HG02840 (cell line): Measurements from ENCODE around the gene EPS8.

Source experiments
- ATAC-seq: cut with Tn5 transposase; IDR thresholded peaks from one replicate; pipeline ENCODE4 v1.9.1; 2021; ENCODE audit warnings: mild to moderate bottlenecking, moderate library complexity, moderate number of reproducible peaks; ENCODE audit not compliant: unreplicated experiment, low FRiP score

Gene EPS8

DNA sequence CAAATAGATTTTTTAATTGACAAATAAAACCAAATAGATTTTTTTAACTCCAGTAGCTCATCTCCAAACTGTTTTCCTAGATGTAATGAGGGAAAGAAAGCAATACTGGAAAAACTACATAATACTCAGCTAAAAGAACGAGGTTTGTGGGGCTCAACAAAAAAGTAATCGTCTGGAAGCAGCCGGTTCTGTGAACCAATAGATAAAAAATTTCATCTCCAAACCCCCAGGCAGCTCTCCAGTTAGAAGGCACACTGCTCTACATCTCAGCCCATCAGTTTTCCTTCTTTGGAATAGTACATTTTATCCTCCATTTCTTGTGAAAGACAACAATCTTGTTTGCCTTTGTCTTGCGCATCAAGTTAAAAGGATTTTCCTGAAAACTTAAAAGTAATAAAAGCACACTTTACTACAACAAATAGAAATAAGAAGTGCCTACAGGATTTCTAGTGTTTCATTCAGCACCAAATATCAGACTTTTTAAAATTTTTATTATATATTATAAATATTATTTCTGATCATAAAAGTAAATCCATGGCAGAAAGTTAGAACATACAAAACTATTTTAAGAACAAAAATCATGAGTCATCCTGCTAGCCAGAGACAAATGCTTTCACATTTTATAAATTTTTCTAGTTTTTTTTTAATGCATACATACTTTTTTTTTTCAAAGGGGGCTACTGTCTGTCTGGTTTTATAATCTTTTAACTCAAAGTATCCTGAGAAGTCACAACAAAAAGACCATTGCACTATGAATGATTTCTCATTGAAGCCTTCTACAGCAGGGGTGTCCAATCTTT, 67.7 kb downstream of the EPS8 start:
- no peak for ATAC-seq

DNA sequence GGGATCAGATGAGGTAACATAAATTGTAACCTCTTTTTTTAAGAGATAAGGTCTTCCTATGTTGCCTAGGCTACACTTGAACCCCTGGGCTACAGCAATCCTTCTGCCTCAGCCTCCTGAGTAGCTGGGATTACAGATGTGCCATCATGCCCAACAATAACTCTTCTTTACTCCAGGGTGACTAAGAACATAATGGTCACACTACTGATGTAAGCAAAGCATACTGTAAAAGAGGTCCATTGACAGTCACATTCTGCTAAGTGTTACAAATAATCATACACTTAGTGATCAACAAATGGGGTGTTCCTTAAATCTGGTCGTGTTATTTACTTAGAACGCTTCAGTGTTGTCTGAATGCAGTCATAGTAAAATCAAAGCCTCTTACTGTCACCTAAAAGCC, 68.9 kb downstream of the EPS8 start:
- ATAC-seq = no peak

DNA sequence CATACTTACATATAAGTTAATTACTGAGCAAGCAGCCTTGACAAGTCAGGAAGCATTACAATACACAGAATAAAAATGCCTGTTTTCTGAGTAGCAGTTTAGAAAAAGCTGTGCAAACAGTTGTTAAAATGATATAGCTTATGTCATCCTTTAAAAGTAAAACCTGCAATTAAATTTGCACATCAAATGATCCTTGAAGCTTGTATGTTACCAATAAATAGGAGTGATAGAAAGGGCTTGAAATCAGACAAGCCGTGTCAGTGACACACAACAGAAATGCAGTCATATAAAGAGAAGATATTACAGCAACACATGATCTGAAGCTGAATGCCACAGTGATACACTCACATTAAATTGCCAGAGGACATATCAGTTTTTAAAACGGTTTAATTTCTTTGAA, 70.0 kb downstream of the EPS8 start:
- no peak for ATAC-seq

DNA sequence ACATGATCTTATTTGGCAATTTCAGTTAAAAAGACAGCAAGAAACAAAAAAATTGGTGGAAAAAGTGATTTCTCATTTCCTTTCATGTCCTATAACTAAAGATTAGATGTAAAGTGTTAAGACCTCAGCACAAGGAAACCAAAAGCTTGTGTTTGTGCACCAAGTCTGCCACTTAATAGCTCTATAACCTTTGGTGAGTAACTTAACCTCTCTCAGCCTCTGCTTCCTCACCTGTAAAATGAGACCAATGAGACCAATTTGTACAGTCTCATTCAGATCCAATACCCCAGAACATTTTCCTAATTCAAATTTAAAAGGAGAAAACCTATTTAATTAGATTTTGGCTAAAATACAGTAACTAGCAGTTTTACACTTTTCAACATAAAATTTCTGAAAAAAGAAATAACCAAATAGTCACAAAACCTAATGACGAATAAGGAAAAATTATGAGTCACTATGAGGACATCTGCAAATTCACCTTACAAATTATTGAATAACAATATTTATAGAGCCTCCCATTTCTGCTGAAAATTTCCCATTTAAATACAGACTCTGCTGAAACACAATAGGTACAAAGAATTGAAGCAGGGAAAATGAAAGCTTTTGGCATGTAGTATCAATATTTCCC, 71.1 kb downstream of the EPS8 start:
- no peak for ATAC-seq

DNA sequence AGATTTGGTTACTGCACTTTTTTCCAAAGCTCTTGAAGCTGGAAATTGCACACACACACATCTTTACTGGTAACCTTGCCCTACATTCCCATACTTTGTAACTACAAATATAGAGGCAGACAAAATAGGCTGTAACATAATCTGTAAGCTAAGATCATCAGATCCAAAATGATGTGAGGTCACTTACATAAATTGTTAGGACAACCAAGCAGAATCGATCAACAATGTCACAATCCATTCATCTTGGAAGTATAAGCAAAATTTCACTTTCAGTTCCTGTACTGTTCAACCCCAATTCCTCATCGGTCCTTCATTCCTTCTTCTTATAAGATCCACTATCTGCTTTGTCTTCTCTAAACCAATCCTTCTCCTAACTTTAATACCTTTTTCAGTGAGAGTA, 72.6 kb downstream of the EPS8 start:
- ATAC-seq = no peak

DNA sequence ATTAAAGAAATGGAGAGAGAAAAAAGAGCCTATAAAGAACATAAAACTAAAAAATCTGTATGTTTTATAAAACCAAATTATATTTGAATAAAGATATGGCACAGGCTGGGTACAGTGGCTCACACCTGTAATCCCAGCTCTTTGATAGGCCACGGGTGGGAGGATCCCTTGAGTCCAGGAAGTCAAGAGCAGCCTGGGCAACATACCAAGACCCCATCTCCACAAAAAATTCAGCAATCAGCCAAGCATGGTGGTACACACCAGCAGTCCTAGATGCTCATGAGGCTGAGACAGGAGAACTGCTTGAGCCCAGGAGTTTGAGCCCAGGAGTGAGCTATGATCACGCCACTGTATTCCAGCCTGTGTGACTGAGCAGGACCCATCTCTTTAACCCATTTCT, 74.9 kb downstream of the EPS8 start:
- ATAC-seq = no peak

DNA sequence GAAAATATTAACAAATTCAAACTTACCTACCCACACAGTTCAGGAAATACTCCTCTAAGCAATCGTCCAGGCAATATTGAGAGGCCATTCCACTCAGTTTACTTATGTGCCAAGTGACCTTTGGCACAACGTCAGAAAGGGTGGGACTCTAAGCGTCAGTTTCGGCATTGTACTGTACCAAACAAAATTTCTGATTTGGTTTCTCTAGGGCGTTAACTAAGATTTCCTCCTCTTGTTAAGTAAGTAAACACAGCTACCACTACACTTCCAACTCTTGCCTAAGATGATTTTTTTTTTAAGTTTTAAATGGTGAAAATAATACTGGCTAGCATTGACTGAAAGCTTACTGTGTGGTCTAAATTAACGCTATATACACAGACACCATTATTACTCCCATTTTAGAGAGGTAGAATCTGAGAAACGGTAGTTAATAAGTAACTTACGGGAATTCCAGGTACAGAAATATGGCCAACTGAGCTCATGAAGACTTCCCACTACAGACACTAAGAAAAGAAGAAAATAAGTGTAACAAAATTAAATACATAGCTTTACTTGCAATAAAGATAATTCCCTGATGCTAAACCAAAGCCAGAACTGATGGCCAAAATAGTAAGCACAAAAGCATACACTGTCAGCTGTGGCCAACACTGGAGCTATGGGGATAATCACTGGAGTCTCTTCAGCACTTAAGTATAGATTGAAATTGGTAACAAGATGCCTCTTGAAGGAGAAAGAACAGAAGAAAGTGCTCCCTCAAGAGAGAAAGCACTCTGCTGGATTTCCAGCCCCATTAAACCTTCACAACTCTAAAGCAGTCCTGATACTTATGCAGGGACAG, 76.1 kb downstream of the EPS8 start:
- ATAC-seq = no peak

DNA sequence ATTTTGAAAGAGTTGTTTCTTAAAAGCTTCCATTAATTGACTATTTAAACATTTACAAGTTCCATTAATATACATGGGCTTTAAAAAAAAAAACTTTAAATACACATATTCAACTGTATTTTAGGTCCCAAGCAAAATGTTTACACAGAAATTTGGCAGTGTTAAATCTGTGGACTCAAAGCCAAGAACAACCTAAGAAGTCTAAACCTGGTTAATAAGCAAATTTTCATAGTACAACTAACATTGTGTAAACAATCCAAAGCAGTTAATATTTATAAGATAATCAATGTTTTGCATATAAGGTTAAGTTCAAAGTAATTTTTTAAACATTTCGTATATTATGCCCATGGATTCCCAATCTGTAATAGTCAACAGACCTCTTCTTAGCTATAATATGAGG, 77.0 kb downstream of the EPS8 start:
- no peak for ATAC-seq

DNA sequence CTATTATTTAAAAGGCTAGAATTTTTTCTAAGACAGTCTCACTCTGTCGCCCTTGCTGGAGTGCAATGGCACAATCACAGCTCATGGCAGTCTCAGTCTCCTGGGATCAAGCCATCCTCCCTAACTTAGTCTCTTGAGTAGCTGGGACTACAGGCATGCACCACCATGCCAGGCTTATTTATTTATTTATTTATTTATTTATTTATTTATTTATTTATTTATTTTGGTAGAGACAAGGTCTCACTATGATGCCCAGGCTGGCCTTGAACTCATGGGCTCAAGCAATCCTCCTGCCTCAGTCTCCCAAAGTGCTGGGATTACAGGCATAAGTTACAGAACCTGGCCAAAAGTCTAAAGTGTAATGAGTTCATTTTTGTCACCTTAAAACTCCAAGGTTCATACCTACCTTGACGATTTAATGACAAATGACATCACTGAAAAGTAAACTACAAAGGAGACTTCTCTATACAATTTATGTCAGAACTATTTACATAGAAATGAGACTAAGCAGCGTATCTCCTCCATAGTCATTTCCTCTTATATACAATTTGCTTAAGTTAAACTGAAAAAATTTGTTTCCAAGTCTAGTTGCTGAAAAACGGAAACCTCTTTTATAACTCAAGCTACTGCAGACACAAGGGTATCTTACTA, 78.2 kb downstream of the EPS8 start:
- ATAC-seq = no peak

DNA sequence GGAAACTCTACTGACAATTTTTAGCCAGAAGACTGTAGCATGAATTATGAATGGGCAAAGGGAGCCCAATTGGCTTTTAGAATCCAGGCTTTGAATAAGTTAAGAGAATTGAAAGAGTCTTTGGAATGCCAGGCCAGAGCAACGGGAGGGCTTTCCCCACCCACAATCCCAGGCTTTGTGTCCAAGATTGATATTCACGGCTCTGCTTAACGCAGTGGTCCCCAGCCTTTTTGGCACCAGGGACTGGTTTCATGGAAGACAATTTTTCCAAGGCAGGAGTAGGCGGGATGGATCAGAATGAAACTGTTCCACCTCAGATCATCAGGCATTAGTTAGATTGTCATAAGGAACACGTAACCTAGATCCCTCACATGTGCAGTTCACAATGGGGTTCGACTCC, 79.6 kb downstream of the EPS8 start:
- no peak for ATAC-seq

DNA sequence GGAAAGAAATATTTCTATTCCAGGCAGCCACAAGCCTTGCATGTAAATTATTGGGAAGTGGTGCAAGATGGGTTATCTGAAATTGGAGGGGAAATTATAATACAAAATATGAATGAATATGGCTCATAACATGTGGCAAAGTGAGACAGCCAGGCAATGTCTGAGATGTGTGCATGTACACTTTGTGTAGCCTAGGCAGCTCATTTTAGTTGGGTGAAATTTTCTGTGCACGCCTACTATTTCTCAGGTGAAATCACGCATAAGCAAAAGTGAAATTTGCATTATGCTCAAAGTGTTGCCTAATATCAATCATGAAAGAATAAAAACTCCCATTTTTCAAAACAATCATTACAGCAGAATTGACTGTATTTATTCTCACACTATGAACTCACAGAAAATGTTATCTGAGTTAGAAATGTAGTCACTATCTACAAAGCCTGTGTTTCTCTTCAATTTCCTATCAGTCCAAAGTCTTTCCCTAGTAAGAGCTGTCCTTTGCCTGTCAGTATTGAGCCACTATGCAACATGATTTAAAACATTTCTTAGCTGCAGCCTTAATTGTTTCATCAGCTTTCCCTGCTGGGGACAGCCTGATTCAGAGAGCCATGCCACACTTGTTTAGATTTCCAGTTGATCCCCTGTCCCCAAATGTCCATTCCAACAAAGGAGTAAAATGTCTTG, 80.7 kb downstream of the EPS8 start:
- ATAC-seq = no peak

DNA sequence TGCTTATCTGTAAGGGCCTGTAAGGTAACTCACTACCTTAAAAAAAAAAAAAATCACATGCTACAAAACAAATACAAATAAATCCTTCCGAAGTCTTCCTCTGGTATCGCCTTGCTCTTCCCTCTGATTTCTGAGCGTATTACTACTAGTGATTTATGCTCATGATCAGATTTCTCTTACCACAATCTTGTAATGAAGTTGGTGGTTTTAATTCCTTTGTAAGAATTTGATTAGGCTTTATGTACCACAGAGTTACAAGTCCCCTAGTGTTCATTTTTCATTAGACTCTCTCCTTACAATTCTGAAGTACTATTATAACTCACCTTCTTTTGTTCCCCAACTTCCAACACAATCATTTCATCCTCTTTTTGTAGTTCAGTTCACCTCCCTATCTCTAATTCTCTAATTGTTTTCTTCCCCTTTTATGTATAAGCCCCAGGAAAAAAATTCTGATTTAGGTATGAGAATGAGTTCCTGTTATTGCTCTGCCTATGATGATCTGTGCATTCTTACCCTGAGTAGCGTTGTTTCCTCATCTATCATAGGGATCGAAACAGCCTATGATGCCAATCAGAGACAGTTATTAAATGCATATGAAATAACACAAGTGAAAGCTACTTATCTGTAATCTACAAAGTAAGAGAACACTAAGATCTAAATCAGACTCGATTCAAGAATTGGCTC, 81.5 kb downstream of the EPS8 start:
- no peak for ATAC-seq

DNA sequence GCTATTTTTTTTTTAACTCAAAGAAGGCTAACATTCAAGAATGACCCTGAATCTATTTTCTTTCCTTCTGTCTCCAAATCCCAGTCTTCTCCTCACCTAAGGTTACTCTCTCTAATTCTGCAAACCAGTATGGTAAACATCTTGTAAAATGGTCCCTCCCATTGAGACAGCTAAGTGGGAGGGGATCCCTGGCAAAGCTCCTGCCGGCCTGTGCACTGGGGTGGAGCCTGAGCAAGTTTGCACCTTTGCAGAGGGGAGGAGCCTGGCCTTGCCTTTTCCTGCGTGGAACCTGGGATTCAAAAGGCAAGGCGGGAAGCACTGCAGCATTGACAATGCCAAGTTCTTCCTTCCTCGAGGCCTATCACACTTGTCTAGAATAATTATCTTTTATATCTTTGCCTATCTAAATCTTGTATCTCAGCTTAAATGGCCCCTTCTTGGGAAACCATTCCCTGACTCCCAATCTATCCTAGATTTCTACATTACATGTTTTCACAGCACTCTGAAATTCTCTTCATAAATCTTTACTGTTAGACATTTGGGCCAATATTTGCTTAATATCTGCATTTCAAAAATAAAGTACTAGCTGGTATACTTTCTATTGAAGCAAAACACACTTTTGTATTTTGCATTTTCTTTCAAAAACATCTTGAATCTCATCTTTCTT, 83.0 kb downstream of the EPS8 start:
- no peak for ATAC-seq

DNA sequence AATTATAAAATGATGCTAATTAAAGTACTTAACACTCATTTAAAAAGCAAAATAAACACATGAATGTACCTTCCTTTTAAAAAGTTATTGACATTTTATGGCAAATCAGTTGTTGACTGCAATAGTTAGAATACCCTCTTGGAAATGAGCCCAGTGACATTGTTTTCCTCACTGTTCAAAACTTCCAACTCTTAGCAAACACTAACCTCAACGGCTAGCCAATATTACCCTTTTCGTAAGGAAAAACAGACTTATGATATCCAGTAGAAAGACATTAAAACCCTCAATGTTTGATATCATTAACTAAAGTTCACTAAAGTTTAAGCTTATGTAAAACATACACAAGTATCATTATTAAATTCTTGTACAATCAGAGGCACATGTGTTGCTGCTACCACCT, 83.6 kb downstream of the EPS8 start:
- ATAC-seq = no peak

DNA sequence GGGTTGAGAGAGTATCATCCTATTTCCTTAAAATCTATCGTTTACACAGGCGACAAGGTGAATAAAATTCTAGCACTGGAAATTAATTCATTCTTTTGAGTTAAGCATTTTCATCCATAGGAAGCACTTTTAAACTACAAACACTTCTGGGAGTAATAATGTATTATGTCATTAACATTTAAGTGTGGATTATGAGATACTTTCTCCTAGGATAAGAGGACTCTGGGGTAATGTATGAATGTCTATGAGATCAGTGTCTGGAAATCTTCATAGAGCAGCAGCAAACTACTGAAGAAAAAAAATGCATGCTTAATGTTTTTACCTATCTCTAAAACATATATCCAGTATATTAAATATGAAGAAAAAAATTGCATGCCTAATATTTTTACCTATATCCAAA, 86.9 kb downstream of the EPS8 start:
- ATAC-seq = no peak

DNA sequence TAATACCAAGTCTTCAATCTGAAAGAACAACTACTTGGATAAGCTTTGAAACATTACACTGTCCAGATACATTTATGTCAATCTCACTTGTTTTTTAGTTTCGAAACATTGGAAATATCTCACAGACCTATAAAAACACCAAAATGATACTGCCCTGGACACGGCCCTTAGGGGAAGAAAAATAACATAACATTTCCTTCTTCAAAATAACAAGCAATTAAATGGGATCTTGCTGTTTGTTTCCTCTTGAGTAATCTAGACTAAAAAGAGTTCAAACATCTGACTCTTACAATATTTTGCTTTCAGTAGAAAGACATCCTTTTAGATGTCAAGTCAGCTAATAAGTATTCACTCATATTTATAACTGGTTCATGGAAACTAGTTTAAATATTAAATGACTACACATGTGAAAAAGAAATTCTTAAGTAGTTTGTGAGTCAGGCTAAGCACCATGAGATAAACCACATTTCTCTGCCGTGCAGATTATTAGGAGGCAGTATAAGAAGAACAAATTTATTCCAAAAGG, 87.5 kb downstream of the EPS8 start:
- no peak for ATAC-seq

DNA sequence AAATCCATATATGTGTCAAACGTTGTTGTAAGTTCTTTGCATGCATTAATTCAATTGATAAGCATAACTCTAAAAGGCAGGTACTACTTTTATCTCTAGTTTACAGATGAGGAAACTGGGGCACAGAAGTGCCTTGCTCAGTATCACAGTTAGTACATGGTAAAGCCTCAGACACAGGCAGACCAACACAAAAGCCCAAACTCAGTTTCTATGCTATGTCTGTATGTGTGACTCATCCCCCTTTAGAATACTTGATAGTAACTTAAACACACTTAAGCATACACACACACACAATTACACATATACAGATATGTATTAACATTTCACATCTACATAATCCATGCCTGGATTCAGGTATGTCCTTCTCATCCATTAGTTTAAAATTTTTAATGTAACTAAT, 88.0 kb downstream of the EPS8 start:
- ATAC-seq = no peak

DNA sequence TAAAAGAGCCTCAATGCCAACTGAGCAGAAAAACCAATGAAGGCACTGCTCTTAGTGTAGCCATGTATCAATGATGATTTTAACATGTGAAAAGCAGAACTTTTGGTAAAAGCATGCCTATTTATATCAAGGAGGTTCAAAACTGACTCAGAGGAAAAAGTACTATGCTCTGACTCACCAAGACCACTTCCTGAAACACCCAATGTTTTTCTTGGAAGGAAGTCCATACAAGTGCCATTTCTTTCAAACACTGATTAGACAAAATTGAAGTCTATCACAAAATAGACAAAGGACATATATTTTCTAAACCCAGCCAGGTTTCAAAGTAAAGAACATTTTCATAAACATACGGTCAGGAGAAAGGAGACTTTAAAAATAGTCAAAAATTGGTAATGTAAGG, 88.6 kb downstream of the EPS8 start:
- ATAC-seq = no peak

DNA sequence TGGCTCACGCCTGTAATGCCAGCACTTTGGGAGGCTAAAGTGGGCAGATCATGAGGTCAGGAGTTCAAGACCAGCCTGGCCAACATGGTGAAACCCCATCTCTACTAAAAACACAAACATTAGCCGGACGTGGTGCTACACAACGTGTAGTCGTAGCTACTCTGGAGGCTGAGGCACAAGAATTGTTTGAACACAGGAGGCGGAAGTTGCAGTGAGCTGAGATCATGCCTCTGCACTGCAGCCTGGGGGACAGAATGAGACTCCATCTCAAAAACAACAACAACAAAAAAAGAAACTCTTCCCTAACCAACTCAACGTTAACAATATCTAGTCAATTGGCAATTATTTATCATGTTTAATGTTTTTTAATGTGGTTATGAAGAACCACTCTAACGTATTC, 89.3 kb downstream of the EPS8 start:
- ATAC-seq = no peak
